RWPE2 (cell line): ENCODE data around the gene ME3.

Experiments used
- ATAC-seq: fragments of 200-7000 bp; cut with Tn5 transposase; 3 replicates; pipeline ENCODE4 v1.9.1; 2021; ENCODE audit warnings: low read depth
- DNase-seq: peaks from one replicate; pipeline ENCODE4 v3.0.0-alpha.2; 2020; ENCODE audit warnings: low spot score
- H3K27ac ChIP-seq: fragments of 450-650 bp; 2 replicates; pipeline ENCODE4 v1.5.1; 2017; ENCODE audit warnings: mild to moderate bottlenecking; ENCODE audit not compliant: poor library complexity, severe bottlenecking
- H3K27me3 ChIP-seq: fragments of 250-450 bp; sonication (Bioruptor Pico); 2 replicates; pipeline ENCODE4 v1.5.1; 2021; ENCODE audit warnings: mild to moderate bottlenecking, moderate library complexity; ENCODE audit not compliant: insufficient read depth, poor library complexity, severe bottlenecking
- H3K36me3 ChIP-seq: fragments of 250-450 bp; sonication (Bioruptor Pico); 2 replicates; pipeline ENCODE4 v1.5.1; 2020; ENCODE audit warnings: low read depth, mild to moderate bottlenecking, moderate library complexity
- H3K4me1 ChIP-seq: fragments of 250-450 bp; sonication (Bioruptor Pico); 2 replicates; pipeline ENCODE4 v1.5.1; 2021; ENCODE audit warnings: mild to moderate bottlenecking, moderate library complexity; ENCODE audit not compliant: insufficient read depth, poor library complexity, severe bottlenecking
- H3K4me3 ChIP-seq: fragments of 250-450 bp; sonication (Bioruptor Pico); 2 replicates; pipeline ENCODE4 v1.5.1; 2021; ENCODE audit warnings: mild to moderate bottlenecking, moderate library complexity; ENCODE audit not compliant: severe bottlenecking
- H3K9me3 ChIP-seq: fragments of 250-450 bp; sonication (Bioruptor Pico); 2 replicates; pipeline ENCODE4 v1.5.1; 2021; ENCODE audit warnings: mild to moderate bottlenecking, moderate library complexity; ENCODE audit not compliant: severe bottlenecking
- CTCF ChIP-seq: fragments of 450-650 bp; IDR thresholded peaks from one replicate; pipeline ENCODE4 v1.5.1; 2017; ENCODE audit warnings: mild to moderate bottlenecking, moderate library complexity; ENCODE audit not compliant: poor library complexity, severe bottlenecking

The ME3 gene

GRCh38 chr11:86627776-86628455 is 44.5 kb downstream of the ME3 start:
- H3K36me3 ChIP-seq = no peaks in the 10 kb centered on the region
- no peak for TF ChIP-seq CTCF
- no peaks in the 10 kb centered on the region for H3K27me3 ChIP-seq
- no peak for DNase-seq
- no peaks in the 10 kb centered on the region for H3K9me3 ChIP-seq
- no peak for ATAC-seq
- no peak overlapping the region for H3K4me3 ChIP-seq
- no peak overlapping the region for H3K27ac ChIP-seq
- peaks cover 22% of the 10 kb centered on the region for H3K4me1 ChIP-seq

- Histone ChIP-seq H3K4me3 (no peak overlapping the region), H3K9me3 (no peaks in the 10 kb centered on the region), H3K36me3 (no peaks in the 10 kb centered on the region), H3K4me1 (peaks cover 23% of the 10 kb centered on the region), H3K27ac (no peak overlapping the region), H3K27me3 (no peaks in the 10 kb centered on the region)
- TF ChIP-seq CTCF = no peak
- no peak for DNase-seq
- no peak for ATAC-seq
Observed at GRCh38 chr11:86625981-86626380, 46.4 kb downstream of the ME3 start.

GRCh38 chr11:86625544-86625943 is 46.9 kb downstream of the ME3 start:
- Histone ChIP-seq H3K27ac (no peak overlapping the region), H3K27me3 (no peaks in the 10 kb centered on the region), H3K4me1 (peaks cover 23% of the 10 kb centered on the region), H3K4me3 (no peak overlapping the region), H3K36me3 (no peaks in the 10 kb centered on the region), H3K9me3 (no peaks in the 10 kb centered on the region)
- TF ChIP-seq CTCF = no peak
- DNase-seq = no peak
- no peak for ATAC-seq

- TF ChIP-seq CTCF = no peak
- peaks cover 23% of the 10 kb centered on the region for H3K4me1 ChIP-seq
- no peak for ATAC-seq
Observed at GRCh38 chr11:86624366-86624765, 48.0 kb downstream of the ME3 start.

GRCh38 chr11:86623736-86624135 is 48.7 kb downstream of the ME3 start:
- TF ChIP-seq CTCF = no peak
- H3K27me3 ChIP-seq = no peaks in the 10 kb centered on the region
- ATAC-seq (no peak), DNase-seq (no peak)
- H3K27ac ChIP-seq = peak overlapping the region; percentile 89
- H3K36me3 ChIP-seq = no peaks in the 10 kb centered on the region
- no peak overlapping the region for H3K4me3 ChIP-seq
- H3K9me3 ChIP-seq = no peaks in the 10 kb centered on the region
- H3K4me1 ChIP-seq = peaks cover 23% of the 10 kb centered on the region

More at GRCh38 chr11:86624366-86624765, 48.0 kb downstream of the ME3 start:
- Histone ChIP-seq H3K4me3 (no peak overlapping the region), H3K27me3 (no peaks in the 10 kb centered on the region), H3K27ac (peak overlapping the region; percentile 89), H3K9me3 (no peaks in the 10 kb centered on the region), H3K36me3 (no peaks in the 10 kb centered on the region)
- no peak for DNase-seq
